Measurements from ENCODE around the gene RNF130.
"Not testable (repeated sequence)": the region's sequence is repeated elsewhere in the genome, so short reads cannot be mapped to it uniquely, and the experiment has no call there.

RNF130 gene

DNA sequence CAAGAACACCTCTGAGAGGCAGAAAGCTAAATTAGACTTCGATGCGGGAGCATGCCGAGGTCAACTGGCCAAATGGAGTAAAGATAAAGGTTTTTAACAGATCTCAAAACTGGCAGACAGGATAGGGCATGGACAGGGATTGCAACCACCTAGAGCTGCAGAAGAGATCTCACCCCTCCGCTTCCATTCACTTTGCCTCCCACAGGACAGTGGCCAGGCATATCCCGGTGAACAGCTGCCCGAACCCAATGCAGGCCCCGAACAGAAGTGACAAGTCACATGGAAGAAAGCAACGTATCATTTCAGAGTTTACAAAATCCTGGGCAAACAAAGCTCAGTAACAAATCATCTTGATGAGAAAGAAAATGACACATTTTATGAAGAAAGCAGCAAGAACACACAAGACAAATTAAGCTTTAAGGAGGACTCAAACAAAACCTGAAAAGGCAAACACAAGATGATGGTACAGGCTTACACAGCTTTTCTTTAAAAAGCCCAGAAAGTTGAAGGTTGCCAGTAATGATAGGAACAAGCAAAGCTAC, 18.4 kb downstream of the RNF130 start:
- DNase-seq, result no peak

DNA sequence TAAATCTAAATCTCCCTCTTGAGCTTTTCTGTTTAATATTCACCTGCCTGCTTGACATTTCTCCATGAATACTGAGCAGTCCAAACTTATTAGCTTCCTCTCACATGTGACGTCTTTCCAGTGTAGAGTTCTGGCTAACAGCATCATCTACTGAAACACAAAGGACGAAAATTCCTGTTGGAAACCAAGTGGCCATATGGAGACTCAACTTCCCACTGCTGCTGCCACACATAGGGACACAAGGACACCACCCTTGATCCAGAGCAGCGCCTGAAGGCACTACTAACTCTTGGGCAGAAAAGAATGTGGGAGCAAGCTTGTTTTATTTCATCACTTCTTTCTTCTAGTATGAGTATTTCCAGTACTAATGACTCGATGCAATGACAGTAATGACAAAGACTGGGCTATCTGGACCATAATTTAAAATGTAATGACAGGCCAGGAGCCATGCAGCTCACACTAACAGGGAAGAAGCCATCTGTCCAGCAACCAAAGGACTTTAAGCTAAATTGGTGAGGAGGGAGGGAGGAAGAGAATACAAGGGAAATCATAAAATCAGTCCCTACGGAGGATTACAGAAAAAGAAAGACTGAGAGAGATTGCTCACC, 19.2 kb downstream of the RNF130 start:
- no peak for DNase-seq

DNA sequence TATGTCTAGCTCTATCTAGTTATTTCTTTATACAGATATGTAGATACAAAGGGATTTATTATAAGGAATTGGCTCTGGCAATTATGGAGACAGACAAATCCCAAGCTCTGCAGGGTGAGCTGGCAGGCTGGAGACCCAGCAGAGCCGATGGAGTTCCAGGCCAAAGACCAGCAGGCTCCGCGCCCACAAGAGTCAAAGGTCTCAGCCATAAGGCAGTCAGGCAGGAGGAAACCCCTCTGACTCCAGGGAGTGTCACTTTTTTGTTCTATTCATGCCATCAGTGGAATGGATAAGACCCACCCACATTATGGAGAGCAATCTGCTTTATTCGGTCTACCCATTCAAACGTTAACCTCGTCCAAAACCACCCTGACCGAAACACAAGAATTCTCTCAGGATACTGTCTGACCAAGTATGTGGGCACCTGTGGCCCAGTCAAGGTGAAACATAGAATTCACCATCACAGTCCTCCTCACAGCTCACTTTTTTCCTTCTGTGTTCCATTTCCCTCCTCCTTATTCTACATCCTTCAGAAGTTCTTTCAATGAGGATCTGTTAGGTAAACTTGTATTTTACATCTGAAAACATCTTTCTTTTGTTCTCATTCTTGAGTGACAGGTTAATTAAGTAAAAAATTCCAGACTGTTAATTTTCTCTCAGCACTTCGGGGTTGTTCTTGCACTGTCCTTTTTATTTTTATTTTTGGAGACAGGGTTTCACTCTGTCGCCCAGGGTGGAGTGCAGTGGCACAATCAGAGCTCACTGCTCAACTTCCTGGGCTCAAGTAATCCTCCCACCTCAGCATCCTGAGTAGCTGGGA, 21.2 kb downstream of the RNF130 start:
- no peak for DNase-seq

DNA sequence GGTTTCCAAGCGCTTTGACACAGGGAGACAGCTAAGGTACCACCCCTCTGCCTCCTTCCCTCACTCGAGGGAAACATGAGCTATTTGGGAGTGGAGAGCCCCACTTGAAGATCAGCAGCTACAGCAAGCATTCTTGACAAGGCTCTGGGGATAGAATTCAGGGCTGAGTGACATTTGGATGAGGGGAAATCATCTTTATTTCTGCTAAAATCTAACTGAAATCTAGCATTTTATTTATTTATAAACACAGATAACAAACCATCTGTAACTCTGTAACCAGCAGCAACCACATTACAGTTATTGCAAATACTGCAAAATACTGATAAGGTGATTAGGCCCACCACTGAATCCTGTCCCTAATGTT, 22.4 kb downstream of the RNF130 start:
- DNase-seq, result no peak

DNA sequence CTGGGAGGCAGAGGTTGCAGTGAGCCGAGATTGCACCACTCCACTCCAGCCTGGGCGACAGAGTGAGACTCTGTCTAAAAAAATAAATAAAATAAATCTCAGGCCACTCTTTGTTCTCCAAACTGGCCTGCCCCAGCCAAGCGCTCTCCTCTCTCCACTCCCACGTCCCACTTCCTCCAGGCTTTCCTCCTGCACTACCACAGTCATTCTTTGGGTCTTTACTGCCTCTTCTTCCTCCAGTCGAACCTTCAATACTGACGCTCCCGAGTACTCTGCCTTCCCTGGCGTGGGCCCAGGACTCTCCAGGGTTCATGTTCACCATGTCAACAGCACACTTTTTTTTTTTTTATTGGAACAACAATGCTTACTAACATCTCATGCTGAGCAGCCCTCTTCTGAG, 23.9 kb downstream of the RNF130 start:
- no peak for DNase-seq

DNA sequence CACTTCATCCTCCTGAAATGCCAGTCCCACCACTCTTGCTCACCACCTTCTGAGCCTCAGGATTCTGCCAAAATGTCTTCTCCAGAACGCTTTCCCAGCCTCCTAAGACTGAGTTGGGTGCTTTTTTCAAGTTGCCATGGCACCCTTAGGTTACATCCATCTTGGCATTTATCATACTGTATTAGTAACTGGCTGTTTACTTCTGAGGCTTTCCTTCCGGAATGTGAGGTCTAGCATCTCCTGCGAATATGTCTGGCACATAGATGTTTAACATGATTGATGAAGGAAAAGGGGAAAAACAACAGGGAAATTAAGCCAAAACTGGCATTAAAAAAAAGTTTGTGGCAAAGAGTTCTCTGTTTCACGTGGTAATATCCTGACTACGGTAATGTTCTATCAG, 24.9 kb downstream of the RNF130 start:
- DNase-seq, result no peak

DNA sequence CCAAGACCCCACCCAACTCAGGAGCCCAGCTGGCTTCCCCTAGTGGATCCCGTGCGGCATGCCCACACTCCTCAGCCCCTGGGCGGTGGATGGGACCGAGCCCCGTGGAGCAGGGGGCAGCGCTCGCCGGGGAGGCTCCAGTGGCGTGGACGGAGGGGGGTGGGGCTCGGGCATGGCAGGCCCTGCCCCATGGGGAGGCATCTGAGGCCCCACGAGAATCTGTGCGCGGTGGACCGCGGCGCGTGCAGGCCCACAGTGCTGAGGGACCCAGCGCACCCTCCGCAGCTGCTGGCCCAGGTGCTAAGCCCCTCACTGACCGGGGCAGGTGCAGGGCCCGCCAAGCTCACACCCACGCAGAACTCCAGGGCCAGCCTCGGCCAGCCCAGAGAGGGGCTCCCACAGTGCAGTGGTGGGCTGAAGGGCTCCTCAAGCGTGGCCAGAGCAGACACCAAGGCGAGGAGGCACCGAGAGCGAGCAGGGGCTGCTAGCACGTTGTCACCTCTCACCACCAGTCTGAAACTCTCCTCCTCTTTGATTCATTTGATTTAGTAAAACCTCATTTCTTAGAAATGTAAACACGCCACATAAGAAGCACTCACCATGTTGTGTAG, 25.6 kb downstream of the RNF130 start:
- DNase-seq, result no peak

DNA sequence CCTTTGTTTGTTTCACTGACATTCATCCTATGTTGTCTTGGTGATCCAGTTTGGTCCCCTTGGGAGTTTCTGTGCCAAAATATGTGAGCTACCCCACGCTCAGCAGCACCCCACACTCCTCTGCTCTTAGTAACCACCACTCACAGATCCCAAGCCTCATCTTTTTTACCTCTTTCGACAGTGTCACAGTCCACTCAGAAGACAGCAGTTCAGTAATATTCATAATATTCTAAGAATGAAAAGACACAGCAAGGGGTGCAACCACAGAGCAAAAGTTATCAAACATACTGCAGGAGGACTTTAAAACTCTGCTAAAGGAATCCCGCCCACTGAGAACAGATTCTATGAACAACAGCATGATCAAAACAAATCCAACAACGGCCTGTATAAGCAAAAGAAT, 28.2 kb downstream of the RNF130 start:
- no peak for DNase-seq

DNA sequence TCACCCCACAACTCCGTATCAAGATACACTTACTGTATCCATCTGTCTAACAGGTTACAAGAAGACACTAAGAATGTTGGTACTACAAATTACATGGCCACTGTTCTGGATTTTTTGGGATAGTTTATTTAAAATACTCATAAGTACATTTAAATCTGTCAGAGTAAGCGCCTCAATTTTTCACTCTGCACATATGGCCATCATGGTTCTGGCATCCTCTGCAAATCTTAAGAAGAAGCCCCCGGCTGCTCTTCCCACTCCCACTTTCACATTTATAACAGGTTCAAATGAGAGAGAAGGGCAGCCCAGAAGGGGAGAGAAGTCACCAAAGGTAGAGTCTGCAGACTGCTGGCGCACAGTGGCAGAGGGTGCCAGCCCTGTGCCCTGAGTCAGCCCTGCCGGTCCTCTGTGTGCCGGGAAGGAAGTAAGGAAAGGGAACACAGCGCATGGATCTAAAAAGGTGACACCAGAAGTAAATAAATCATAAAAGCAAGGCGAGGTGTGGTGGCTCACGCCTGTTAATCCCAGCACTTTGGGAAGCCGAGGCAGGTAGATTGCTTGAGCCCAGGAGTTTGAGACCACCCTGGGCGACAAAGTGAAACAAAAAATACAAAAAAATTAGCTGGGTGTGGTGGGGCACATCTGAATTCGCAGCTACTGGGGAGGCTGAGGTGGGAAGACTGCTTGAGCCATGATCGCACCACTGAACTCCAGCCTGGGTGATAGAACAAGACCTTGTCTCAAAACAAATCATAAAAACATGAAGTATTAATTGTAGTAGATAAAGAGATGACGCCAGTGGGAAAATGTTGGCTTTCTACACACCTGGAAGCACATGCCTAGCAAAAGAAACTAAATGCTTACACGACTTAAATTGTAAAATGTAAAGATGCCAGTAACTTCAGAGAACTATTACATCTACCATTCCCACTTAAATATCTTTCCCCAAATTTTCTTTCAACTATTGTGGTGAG, 30.0 kb downstream of the RNF130 start:
- DNase-seq, result no peak

DNA sequence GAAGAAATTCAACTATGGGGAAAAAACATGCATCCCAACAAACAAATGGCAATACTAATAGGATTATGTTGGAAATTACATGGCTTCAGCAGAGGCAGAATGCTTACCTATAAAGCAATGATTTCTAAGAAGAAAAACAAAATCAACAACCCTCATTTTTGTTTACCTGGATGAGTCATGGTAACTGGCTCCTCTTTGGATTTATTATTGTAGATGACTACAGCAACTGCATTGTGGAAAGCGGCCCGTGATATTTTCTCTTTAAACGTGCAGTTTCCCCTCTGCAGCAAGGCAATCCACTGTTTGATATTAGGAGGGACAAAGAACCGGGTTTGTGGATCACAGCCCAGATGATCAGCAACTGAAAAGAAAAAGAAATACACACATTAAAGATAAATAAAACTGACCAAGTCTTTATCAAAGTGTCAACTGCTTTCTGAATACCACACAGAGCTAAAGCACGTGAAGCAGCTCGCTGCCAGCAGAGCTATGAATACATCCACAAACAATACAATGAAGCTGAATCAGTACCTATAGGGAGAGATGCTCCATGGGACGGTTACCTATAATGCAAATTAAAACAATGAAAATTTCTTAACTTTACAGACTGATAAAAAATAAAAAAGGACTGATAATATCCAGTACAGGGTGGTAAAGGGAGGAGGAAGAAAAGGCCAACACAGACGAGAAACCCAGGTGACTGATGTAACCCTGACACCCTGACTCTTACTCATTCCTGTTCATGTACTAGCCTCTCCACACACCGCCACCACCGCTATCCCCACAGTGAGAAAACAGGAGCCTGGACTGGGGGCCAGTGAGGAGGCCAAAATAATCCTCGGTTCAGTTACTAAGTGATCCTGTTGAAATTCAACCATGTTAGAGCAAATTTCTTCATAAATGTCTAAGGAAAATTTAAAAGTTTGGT, 31.0 kb downstream of the RNF130 start:
- DNase-seq, result no peak

DNA sequence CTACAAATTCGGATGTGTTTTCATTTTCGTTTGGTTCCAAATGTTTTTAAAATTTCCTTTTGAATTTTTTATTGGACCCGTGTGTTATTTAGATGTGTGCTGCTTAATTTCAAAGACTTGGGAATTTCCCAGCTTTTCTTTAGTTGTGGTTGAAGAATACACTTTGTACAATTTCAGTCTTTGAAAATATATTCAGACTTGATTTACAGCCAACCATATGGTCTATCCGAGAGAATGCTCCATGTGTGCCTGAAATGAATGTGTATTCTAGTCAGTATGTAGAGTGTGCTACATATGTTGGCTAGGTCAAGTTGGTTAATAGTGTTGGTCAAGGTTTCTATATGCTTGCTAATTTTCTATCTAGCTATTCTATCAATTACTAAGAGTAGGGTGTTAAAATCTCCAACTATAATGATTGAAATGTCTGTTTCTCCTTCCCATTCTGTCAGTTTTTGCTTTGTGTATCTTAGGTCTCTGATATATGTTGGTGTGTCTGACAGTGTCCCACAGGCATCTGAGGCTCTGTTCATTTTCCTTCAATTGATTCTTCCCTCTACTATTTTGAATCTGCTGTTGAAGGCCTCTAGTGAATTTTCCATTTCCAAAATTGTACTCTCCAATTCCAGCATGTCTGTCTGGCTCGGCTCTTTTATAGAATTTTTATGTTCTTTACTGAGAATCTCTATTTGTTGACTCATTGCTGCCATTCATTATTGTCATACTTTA, 36.2 kb downstream of the RNF130 start:
- no peak for DNase-seq

DNA sequence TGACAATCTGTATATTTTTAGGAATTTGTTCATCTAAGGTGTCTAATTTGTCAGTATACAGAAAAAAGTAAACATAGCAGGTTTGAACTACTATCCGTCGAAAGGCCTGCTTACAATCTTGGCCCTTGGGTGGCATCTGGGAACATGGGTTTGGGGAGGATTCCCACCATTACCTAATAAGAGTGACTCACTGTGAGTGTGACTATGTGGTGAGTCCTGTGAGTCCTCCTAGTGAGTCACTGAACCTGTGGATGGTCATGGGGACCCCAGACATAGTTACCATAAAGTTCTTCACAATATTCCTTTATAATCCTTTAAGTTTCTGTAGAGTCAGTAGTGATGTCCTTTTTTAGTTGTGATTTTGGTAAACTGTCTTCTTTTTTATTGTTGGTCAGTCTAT, 37.0 kb downstream of the RNF130 start:
- DNase-seq, result no peak

DNA sequence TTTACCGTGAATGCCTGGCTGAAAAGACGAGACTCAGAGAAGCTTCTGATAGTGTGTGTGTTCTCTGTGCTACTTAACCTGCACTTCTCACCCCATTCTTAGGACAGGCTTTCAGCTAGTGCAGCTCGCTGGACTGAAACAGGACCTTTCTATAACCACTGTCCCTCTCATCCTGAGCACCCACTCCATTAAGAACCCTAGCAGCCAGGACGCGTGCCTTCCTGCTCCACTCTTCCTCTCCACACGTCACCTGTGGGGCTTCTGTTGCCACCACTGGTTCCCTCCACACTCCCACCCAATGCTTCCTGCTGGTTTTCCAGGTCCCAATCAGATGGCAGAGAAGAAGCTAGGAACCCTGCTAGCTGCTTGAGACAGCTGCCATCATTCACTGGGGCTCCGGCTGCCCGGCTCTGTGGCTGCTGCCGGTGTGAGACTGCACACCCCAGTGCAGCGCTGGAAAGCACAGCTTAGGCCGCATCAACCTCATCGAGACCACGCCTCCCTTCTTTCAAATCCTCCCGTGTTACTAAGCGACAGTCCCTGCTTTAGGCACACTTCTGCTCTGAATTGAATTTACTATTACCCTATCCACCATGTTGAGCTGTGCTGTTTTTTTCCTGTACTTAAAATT, 44.0 kb downstream of the RNF130 start:
- no peak for DNase-seq

DNA sequence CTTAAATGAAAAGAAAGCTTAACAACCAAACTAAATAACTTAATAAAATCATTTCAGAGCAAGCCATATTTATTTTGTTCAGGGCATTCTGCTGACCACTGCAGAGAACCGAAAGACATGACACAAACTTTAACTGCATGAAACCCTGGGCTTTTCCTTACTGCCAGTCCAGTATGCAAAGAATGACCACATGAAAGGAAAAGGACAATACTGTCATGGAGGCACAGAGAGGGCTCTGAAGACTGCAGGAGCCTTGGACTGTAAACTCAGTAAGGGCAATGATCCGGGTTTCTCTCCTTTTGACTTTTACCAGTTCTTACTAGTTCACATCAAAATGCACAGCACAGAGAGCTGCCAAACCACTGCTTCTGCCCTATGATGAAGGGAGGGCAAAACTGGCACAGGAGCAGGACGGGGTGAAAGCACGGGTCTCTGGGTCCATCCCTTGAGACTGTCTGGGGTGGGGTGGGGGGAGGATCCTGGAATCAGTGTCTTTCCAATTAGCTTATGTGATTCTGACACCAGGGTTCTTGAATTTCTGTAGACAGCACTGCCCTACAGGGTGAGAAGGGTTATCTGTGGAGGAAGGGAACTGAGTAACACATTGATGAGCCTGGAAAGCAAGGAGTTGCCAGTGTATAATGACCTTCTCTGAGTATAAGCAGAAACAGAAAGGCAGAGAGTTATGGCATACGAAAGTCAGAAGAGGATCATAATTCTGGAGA, 44.7 kb downstream of the RNF130 start:
- no peak for DNase-seq

DNA sequence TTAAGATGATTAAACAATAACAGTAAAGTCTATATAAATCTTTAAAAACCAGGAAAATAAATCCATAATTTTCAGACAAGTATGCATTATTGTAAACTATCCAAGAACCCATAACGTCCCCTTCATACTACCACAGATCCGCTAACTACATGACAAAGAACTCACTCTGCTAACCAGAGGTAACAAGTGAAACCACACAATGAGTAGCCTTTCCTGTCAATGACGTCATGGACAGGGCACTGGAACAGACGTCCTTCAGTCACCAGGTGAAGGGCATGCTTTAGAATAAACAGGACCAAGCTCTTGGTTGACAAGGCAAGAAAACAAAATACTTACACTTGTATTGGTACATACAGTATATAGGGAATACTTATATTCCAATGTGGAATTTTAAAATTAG, 45.2 kb downstream of the RNF130 start:
- DNase-seq, result no peak

DNA sequence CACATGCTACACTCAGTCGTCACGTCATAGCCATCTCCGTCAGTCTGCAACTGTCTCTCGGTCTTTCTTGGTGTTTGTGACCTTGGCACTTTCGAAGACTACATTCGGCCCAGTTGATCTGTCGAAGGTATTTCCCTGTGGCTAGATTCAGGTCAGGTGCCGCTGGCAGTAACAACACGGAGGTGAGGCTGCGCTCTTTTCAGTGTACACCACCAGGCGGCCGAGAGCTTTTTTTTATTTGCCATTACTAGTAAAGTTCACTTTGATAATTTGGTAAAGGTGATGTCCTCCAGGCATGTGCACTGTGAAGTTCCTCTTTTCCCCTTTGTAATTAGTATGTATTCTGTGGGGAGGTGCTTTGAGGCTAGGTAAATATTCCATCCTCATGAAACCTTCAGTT, 49.7 kb downstream of the RNF130 start:
- DNase-seq, result no peak

DNA sequence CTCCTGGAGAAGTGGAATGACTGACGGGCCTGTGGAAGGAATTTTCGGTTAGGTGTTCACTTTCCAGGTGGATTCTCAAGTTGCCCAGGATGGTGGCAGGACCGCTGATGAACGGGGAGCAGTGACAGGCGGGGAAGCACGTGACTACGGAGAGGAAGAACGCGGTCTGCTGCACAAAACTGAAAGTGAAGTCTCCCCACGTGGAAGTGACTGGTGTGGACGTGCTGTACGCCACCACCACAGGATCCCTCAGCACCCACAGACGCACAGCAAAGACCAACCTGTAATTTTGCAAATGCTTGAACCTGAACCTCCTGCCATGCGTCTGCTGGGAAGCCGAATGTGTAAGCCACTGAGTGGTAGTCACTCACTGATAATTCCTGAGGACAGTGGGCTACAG, 51.4 kb downstream of the RNF130 start:
- no peak for DNase-seq

DNA sequence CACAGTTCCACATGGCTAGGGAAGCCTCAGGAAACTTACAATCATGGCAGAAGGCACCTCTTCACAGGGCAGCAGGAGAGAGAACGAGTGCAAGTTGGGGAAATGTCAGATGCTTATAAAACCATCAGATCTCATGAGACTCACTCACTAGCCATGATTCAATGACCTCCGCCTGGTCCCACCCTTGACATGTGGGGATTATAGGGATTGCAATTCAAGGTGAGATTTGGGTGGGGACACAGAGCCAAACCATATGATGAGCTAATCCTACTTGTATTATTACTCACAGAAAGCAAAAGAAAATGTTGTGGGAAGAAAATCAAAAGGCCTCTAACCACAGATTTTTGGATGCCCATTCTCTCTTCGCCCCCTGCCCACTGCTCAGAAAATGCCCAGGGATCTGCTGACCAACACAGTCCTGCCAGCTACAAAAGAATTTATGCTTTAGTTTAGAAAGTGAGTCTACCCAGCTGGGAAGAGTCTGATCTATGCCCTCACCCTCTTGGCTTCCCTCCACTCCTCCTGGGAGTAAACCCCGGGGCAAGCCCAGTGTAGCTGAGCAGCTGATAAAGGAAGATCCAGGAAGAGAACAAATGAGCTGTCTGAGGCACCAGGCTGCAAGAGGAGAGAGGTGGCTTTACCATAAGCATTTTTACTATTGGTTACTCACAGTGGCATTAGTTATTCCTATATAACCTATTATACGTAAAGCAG, 53.1 kb downstream of the RNF130 start:
- DNase-seq, result no peak

DNA sequence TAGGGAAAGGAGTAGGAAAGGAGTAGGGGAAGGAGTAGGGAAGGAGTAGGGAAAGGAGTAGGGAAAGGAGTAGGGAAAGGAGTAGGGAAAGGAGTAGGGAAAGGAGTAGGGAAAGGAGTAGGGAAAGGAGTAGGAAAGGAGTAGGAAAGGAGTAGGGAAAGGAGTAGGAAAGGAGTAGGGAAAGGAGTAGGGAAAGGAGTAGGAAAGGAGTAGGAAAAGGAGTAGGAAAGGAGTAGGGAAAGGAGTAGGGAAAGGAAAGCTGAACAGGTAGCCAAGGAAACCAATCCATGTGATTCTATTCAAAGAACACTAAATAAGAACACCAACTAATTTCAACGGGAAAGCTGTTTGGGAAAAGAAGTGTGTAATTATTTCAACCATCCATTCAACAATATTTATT, 56.0 kb downstream of the RNF130 start:
- not testable (repeated sequence) for DNase-seq

Measured in activated CD4-positive, alpha-beta T cell treated with anti-CD3 and anti-CD28 coated beads, Interleukin-2, amount 50 U/mL, for 4 hours (primary cell).